GM23248 (cell line): ENCODE measurements around the gene TLR8.

Source experiments
- EZH2 ChIP-seq: fragments of 200-600 bp; sonication (generic); IDR thresholded peaks from 2 replicates; pipeline ENCODE4 v1.6.1; 2018; ENCODE audit warnings: antibody characterized with exemption, mild to moderate bottlenecking; ENCODE audit not compliant: insufficient read depth, poor library complexity, severe bottlenecking
- EZH2phosphoT487 ChIP-seq: fragments of 200-600 bp; sonication (generic); IDR thresholded peaks from 2 replicates; pipeline ENCODE4 v1.6.1; 2018; ENCODE audit warnings: antibody characterized with exemption, moderate library complexity, mild to moderate bottlenecking, low read depth; ENCODE audit not compliant: insufficient read depth

GRCh38 chrX:12930150-12930549, 23.7 kb downstream of the TLR8 start:
- no peak for TF ChIP-seq EZH2
- no peak for TF ChIP-seq EZH2phosphoT487
